HG02970 (cell line): Measurements from ENCODE around the gene SMC1A.
"Not testable (repeated sequence)": the region's sequence is repeated elsewhere in the genome, so short reads cannot be mapped to it uniquely, and the experiment has no call there.

Experiments used
- ATAC-seq: cut with Tn5 transposase; IDR thresholded peaks from one replicate; pipeline ENCODE4 v1.9.1; 2021; ENCODE audit warnings: mild to moderate bottlenecking, moderate library complexity, moderate number of reproducible peaks; ENCODE audit not compliant: unreplicated experiment, low FRiP score

SMC1A gene

GRCh38 chrX:53422086-53422860 lies at the start of gene SMC1A:
TSS of gene SMC1A (minus strand) at chrX:53422654. CDS start at chrX:53422600, 54 bp downstream.
- ATAC-seq: peak; percentile 91

GRCh38 chrX:53471346-53471745 lies 48.9 kb upstream of the SMC1A start:
- no peak for ATAC-seq

- not testable (repeated sequence) for ATAC-seq
Observed at GRCh38 chrX:53468659-53469058, 46.2 kb upstream of the SMC1A start.

GRCh38 chrX:53458082-53458481 lies 35.6 kb upstream of the SMC1A start:
- ATAC-seq: no peak

GRCh38 chrX:53456254-53456653 lies 33.8 kb upstream of the SMC1A start:
- no peak for ATAC-seq

- ATAC-seq: no peak
Observed at GRCh38 chrX:53452812-53453211, 30.4 kb upstream of the SMC1A start.

- ATAC-seq: no peak
Observed at GRCh38 chrX:53449632-53450031, 27.2 kb upstream of the SMC1A start.

GRCh38 chrX:53447441-53447840 lies 25.0 kb upstream of the SMC1A start:
- ATAC-seq: no peak

GRCh38 chrX:53445977-53446376 lies 23.5 kb upstream of the SMC1A start:
- ATAC-seq: no peak

GRCh38 chrX:53442322-53442631 lies 19.8 kb upstream of the SMC1A start:
- no peak for ATAC-seq

GRCh38 chrX:53441531-53442321 lies 19.3 kb upstream of the SMC1A start:
- no peak for ATAC-seq

- ATAC-seq: no peak
Observed at GRCh38 chrX:53440621-53441517, 18.4 kb upstream of the SMC1A start.

GRCh38 chrX:53440101-53440500 lies 17.6 kb upstream of the SMC1A start:
- no peak for ATAC-seq

- ATAC-seq: no peak
Observed at GRCh38 chrX:53438832-53439230, 16.4 kb upstream of the SMC1A start.

- ATAC-seq: no peak
Observed at GRCh38 chrX:53438174-53438831, 15.8 kb upstream of the SMC1A start.

- no peak for ATAC-seq
Observed at GRCh38 chrX:53437206-53437605, 14.8 kb upstream of the SMC1A start.

- ATAC-seq: peak; percentile 45
Observed at GRCh38 chrX:53435997-53436396, 13.5 kb upstream of the SMC1A start.

GRCh38 chrX:53433651-53434639 lies 11.5 kb upstream of the SMC1A start, which contains the start of gene HSD17B10:
TSS of gene HSD17B10 (minus strand) at chrX:53434370. CDS start at chrX:53434345, 25 bp downstream.
- peak; percentile 77 for ATAC-seq

GRCh38 chrX:53430231-53430630 lies 7.8 kb upstream of the SMC1A start:
- no peak for ATAC-seq
